Measurements from ENCODE around the gene TNNT3. TPM values are rescaled to one million over a fixed set of nuclear protein-coding genes. Genes with fewer than 3 reads are reported as not detected.

TNNT3 gene
- total RNA-seq, 1 donor from 2014 or later: not detected

- no peak overlapping the region for H3K4me3 ChIP-seq (ENCODE audit: low read depth, low read length)
- no peak for TF ChIP-seq CTCF (IDR thresholded peaks at IDR 0.05; ENCODE audit: insufficient read depth, low read length, severe bottlenecking)
- H3K27me3 ChIP-seq (ENCODE audit: control insufficient read depth, insufficient read depth, low read length): no peaks in the 10 kb centered on the region
- DNase-seq (ENCODE audit: low read depth) (no peak), FAIRE-seq (no peak)
- H3K36me3 ChIP-seq (ENCODE audit: control insufficient read depth, insufficient read depth, low read length): no peaks in the 10 kb centered on the region
Measured at GRCh38 chr11:1947592-1948237, 28.2 kb downstream of the TNNT3 start.

- TF ChIP-seq CTCF (IDR thresholded peaks at IDR 0.05; ENCODE audit: insufficient read depth, low read length, severe bottlenecking): no peak
- no peak for FAIRE-seq
- no peak for DNase-seq (ENCODE audit: low read depth)
- no peaks in the 10 kb centered on the region for H3K27me3 ChIP-seq (ENCODE audit: control insufficient read depth, insufficient read depth, low read length)
- no peaks in the 10 kb centered on the region for H3K36me3 ChIP-seq (ENCODE audit: control insufficient read depth, insufficient read depth, low read length)
- no peak overlapping the region for H3K4me3 ChIP-seq (ENCODE audit: low read depth, low read length)
Measured at GRCh38 chr11:1948389-1948788, 28.9 kb downstream of the TNNT3 start.

- FAIRE-seq (no peak), DNase-seq (ENCODE audit: low read depth) (no peak)
- TF ChIP-seq CTCF (IDR thresholded peaks at IDR 0.05; ENCODE audit: insufficient read depth, low read length, severe bottlenecking): no peak
- no peaks in the 10 kb centered on the region for H3K27me3 ChIP-seq (ENCODE audit: control insufficient read depth, insufficient read depth, low read length)
- H3K4me3 ChIP-seq (ENCODE audit: low read depth, low read length): no peak overlapping the region
- no peaks in the 10 kb centered on the region for H3K36me3 ChIP-seq (ENCODE audit: control insufficient read depth, insufficient read depth, low read length)
Measured at GRCh38 chr11:1949302-1949701, 29.8 kb downstream of the TNNT3 start.

- DNase-seq (ENCODE audit: low read depth): no peak
- Histone ChIP-seq H3K27me3 (ENCODE audit: control insufficient read depth, insufficient read depth, low read length) (no peaks in the 10 kb centered on the region), H3K4me3 (ENCODE audit: low read depth, low read length) (no peak overlapping the region), H3K36me3 (ENCODE audit: control insufficient read depth, insufficient read depth, low read length) (no peaks in the 10 kb centered on the region)
- no peak for TF ChIP-seq CTCF (IDR thresholded peaks at IDR 0.05; ENCODE audit: insufficient read depth, low read length, severe bottlenecking)
- FAIRE-seq: no peak
Measured at GRCh38 chr11:1949922-1950321, 30.4 kb downstream of the TNNT3 start.

- H3K4me3 ChIP-seq (ENCODE audit: low read depth, low read length): no peak overlapping the region
- no peaks in the 10 kb centered on the region for H3K36me3 ChIP-seq (ENCODE audit: control insufficient read depth, insufficient read depth, low read length)
- TF ChIP-seq CTCF (IDR thresholded peaks at IDR 0.05; ENCODE audit: insufficient read depth, low read length, severe bottlenecking): no peak
- no peak for DNase-seq (ENCODE audit: low read depth)
- no peaks in the 10 kb centered on the region for H3K27me3 ChIP-seq (ENCODE audit: control insufficient read depth, insufficient read depth, low read length)
- no peak for FAIRE-seq
Measured at GRCh38 chr11:1952806-1953482, 33.4 kb downstream of the TNNT3 start.
